H1 (cell line): Measurements from ENCODE around the gene BCKDHB.

Source experiments
- CHD2 ChIP-seq: IDR thresholded peaks from 2 replicates; pipeline ENCODE4 v1.6.1; 2012; ENCODE audit warnings: low read length, improper control_type of control experiment
- CTCF ChIP-seq, 3 experiments: IDR thresholded peaks; 1 replicate in 2 of 3; 2 replicates in 1 of 3; pipeline versions ENCODE4 v1.5.1 to v1.6.1; 2011; ENCODE audit warnings: low read length in 3 of 3, mild to moderate bottlenecking in 3 of 3, inconsistent platforms in 2 of 3, low read depth in 1 of 3, moderate library complexity in 1 of 3; ENCODE audit not compliant: insufficient read depth in 1 of 3; ENCODE audit errors: control extremely low read depth in 1 of 3
- EP300 ChIP-seq, 2 experiments: IDR thresholded peaks; 1 replicate in 1 of 2; 2 replicates in 1 of 2; pipeline ENCODE4 v1.6.1; 2011 to 2012; ENCODE audit warnings: low read depth in 2 of 2, low read length in 2 of 2, mild to moderate bottlenecking in 2 of 2, borderline replicate concordance in 1 of 2, inconsistent platforms in 1 of 2, moderate library complexity in 1 of 2
- JUND ChIP-seq: IDR thresholded peaks from 2 replicates; pipeline ENCODE4 v1.6.1; 2011; ENCODE audit warnings: mild to moderate bottlenecking, improper control_type of control experiment, low read length
- POLR2A ChIP-seq, 2 experiments: IDR thresholded peaks; 1 replicate in 1 of 2; 2 replicates in 1 of 2; pipeline ENCODE4 v1.6.1; 2011; ENCODE audit warnings: low read depth in 2 of 2, low read length in 2 of 2, mild to moderate bottlenecking in 2 of 2; ENCODE audit errors: control extremely low read depth in 1 of 2
- TAF1 ChIP-seq: IDR thresholded peaks from 2 replicates; pipeline ENCODE4 v1.6.1; 2011; ENCODE audit warnings: mild to moderate bottlenecking, low read depth, low read length
- ZNF274 ChIP-seq: IDR thresholded peaks from 2 replicates; pipeline ENCODE4 v1.7.0; 2012; ENCODE audit warnings: low read length, borderline replicate concordance; ENCODE audit errors: extremely low read depth

- no peak for TF ChIP-seq POLR2A (IDR thresholded peaks at IDR 0.05; ENCODE audit: control extremely low read depth in 1 of 2, low read depth in 2 of 2, low read length in 2 of 2)
- TF ChIP-seq JUND, result no peak
- TF ChIP-seq CTCF (IDR thresholded peaks at IDR 0.05; ENCODE audit: control extremely low read depth in 1 of 3, insufficient read depth in 1 of 3, low read depth in 1 of 3, low read length in 3 of 3), result no peak
- no peak for TF ChIP-seq CHD2
- TF ChIP-seq EP300 (IDR thresholded peaks at IDR 0.05; ENCODE audit: borderline replicate concordance in 1 of 2, low read depth in 2 of 2, low read length in 2 of 2), result no peak
- no peak for TF ChIP-seq TAF1
- no peak for TF ChIP-seq ZNF274
Measured at GRCh38 chr6:80151635-80152034, 45.2 kb downstream of the BCKDHB start.
